Neutrophil (primary cell): ENCODE data around the gene CASKIN1.

Experiments used
- H3K27ac ChIP-seq: fragments of 200-600 bp; sonication (generic); 2 replicates; pipeline ENCODE4 v1.5.1; 2016; ENCODE audit warnings: mild to moderate bottlenecking, moderate library complexity
- H3K27me3 ChIP-seq: fragments of 200-600 bp; sonication (generic); 2 replicates; pipeline ENCODE4 v1.6.0; 2016; ENCODE audit warnings: mild to moderate bottlenecking
- H3K36me3 ChIP-seq: fragments of 200-600 bp; sonication (generic); 2 replicates; pipeline ENCODE4 v1.5.1; 2017
- H3K4me1 ChIP-seq, 2 experiments: fragments of 200-600 bp in 1 of 2; sonication (generic) in 1 of 2; 1 replicate in 1 of 2; 2 replicates in 1 of 2; pipeline versions ENCODE4 v1.5.1 to v1.6.1; 2013 to 2016; ENCODE audit warnings: low read depth in 1 of 2, low read length in 1 of 2, mild to moderate bottlenecking in 1 of 2, moderate library complexity in 1 of 2; ENCODE audit not compliant: control insufficient read depth in 1 of 2, insufficient read depth in 1 of 2
- H3K4me3 ChIP-seq, 2 experiments: fragments of 200-600 bp in 1 of 2; sonication (generic) in 1 of 2; 1 replicate in 1 of 2; 2 replicates in 1 of 2; pipeline ENCODE4 v1.5.1; 2013 to 2016; ENCODE audit warnings: low read depth in 1 of 2, low read length in 1 of 2, mild to moderate bottlenecking in 1 of 2, moderate library complexity in 1 of 2
- H3K9me3 ChIP-seq: fragments of 200-600 bp; sonication (generic); 2 replicates; pipeline ENCODE4 v1.5.1; 2016
- CTCF ChIP-seq: fragments of 200-600 bp; sonication (generic); IDR thresholded peaks from 2 replicates; pipeline ENCODE4 v1.5.1; 2016; ENCODE audit warnings: antibody characterized with exemption

CASKIN1 gene

DNA sequence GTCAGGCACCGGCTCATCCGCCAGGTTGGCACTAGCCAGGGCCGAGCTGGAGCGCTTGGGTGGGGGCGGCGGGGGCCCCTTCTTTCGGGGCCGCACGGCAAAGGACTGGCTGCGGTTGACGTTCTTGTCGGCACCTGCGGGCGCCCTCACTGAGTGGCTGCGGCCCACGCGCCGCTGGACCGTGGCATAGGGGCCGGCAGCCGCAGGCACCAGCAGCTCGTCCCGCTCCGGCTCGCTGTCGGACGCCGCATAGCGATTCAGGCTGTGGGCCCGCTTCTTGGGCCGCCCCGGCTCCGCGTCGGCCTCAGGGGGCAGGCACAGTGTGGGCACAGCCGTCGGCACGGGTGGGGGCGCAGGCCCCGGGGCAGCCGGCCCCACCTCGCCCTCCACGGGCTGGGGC lies 15.9 kb downstream of the CASKIN1 start:
- no peak overlapping the region for H3K27ac ChIP-seq
- H3K27me3 ChIP-seq, result peaks cover 14% of the 10 kb centered on the region
- H3K9me3 ChIP-seq, result no peaks in the 10 kb centered on the region
- no peak overlapping the region for H3K4me3 ChIP-seq
- TF ChIP-seq CTCF, result no peak
- peaks cover 29% of the 10 kb centered on the region for H3K36me3 ChIP-seq
- H3K4me1 ChIP-seq, result no peaks in the 10 kb centered on the region

GRCh38 chr16:2179576-2179975 lies 16.8 kb downstream of the CASKIN1 start:
- peaks cover 14% of the 10 kb centered on the region for H3K27me3 ChIP-seq
- no peak for TF ChIP-seq CTCF
- no peaks in the 10 kb centered on the region for H3K9me3 ChIP-seq
- H3K4me1 ChIP-seq, result no peaks in the 10 kb centered on the region
- H3K4me3 ChIP-seq, result no peak overlapping the region
- H3K36me3 ChIP-seq, result peaks cover 37% of the 10 kb centered on the region
- no peak overlapping the region for H3K27ac ChIP-seq

GRCh38 chr16:2179107-2179501 lies 17.3 kb downstream of the CASKIN1 start:
- H3K9me3 ChIP-seq, result no peaks in the 10 kb centered on the region

DNA sequence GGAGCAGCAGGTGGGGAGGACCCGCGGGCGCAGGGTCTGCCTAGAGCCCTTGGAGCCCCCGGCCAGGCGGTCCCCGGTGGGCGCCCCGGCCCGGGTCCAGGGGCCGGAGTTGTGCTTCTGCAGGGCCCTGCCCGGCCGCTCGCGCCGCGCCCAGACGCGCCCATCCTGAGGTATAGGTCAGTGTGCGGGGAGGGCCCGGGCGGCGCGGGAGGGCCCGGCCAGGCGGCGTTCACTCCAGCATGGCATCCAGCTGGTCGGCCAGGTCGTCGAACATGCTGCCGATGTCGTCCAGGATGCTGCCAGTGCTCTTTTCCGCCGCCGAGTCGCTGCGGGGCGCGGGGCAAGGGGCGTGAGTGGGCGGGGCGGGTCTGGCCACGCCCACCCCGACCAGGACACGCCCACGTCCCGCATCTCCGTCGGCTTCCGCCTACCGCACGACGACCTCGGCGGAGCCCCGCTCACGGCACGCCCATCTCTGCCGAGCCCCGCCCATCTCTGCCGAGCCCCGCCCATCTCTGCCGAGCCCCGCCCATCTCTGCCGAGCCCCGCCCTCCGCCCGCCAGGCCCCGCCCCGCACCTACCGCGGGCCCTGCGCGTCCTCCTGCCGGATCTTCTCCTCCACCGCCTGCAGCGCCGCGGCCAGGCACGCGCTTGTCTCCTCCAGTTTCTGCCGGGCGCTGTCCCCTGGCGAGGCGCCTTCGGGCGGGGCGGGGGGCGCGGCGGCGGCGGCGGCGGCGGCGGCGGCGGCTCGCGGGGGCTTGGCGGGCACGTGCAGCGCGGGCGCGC lies 17.9 kb downstream of the CASKIN1 start:
- no peak overlapping the region for H3K4me3 ChIP-seq
- no peak for TF ChIP-seq CTCF
- no peaks in the 10 kb centered on the region for H3K9me3 ChIP-seq
- peaks cover 48% of the 10 kb centered on the region for H3K36me3 ChIP-seq
- H3K4me1 ChIP-seq, result no peaks in the 10 kb centered on the region
- no peak overlapping the region for H3K27ac ChIP-seq
- H3K27me3 ChIP-seq, result peaks cover 14% of the 10 kb centered on the region

More at GRCh38 chr16:2179107-2179501, 17.3 kb downstream of the CASKIN1 start:
- Histone ChIP-seq H3K4me1 (no peaks in the 10 kb centered on the region), H3K36me3 (peaks cover 42% of the 10 kb centered on the region), H3K4me3 (no peak overlapping the region), H3K27me3 (peaks cover 14% of the 10 kb centered on the region), H3K27ac (no peak overlapping the region)
- TF ChIP-seq CTCF, result no peak

DNA sequence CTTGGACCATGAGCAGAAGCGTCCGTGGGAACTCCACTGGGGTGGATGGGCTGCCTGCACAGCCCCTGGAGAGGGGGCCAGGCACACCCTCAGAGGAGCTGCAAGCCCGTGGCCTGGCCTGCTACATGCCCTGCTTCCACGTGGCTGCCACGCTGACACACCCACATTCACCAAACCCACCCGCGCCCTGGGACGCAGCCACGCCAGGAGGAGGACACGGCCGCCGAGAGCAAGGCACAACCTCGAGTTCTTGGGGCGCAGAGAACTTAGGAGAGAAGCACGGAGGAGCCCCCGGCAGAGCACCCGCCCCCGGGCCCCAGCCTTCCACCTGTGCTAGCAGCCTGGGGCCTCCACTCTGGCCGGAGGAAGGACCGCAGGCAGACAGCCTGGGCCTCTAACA lies 18.8 kb downstream of the CASKIN1 start:
- peaks cover 14% of the 10 kb centered on the region for H3K27me3 ChIP-seq
- TF ChIP-seq CTCF, result no peak
- H3K36me3 ChIP-seq, result peaks cover 58% of the 10 kb centered on the region

More for the DNA sequence above, 18.8 kb downstream of the CASKIN1 start:
- Histone ChIP-seq H3K27ac (no peak overlapping the region), H3K9me3 (no peaks in the 10 kb centered on the region), H3K4me1 (no peaks in the 10 kb centered on the region), H3K4me3 (no peak overlapping the region)
